Measurements from ENCODE around the gene PITX3.

- no peak for TF ChIP-seq CTCF (IDR thresholded peaks at IDR 0.05; ENCODE audit: low read depth, low read length)
- TF ChIP-seq POLR2A (IDR thresholded peaks at IDR 0.05; ENCODE audit: extremely low read depth, insufficient read length): no peak
- no peak for TF ChIP-seq MAX (IDR thresholded peaks at IDR 0.05; ENCODE audit: low read depth, low read length)
- TF ChIP-seq MYC (IDR thresholded peaks at IDR 0.05; ENCODE audit: low read depth, low read length): no peak
These were observed 43.2 kb upstream of the PITX3 start for GRCh38 chr10:102284531-102284930.
